ENCODE results near the gene RREB1. TPM values are rescaled to one million over a fixed set of nuclear protein-coding genes. Genes with fewer than 3 reads are reported as not detected.

The RREB1 gene
- total RNA-seq, 4 donors from 2014 or later = 56.2 to 102 (median 62.6) TPM

DNA sequence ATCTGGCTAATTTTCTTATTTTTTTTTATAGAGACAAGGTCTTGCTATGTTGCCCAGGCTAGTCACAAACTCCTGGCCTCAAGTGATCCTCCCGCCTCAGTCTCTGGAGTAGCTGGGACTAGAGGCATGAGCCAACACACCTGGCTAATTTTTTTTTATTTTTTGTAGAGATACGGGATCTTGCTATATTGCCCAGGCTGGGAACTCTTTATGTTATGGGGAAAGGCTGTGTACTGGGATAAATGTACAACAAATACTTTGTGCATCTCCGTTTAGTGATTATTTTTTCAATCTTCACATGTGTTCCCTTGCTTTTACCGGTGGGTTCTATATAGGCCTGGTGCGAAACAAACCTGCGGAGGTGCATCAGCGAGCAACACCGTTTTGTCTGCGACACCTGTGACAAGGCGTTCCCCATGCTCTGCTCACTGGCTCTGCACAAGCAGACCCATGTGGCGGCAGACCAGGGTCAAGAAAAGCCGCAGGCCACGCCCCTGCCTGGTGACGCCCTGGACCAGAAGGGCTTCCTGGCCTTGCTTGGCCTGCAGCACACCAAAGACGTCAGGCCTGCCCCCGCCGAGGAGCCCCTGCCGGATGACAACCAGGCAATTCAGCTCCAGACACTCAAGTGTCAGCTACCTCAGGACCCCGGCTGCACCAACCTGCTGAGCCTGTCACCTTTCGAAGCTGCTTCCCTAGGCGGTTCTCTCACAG lies 121.1 kb downstream of the RREB1 start:
- TF ChIP-seq, protein P1, sequence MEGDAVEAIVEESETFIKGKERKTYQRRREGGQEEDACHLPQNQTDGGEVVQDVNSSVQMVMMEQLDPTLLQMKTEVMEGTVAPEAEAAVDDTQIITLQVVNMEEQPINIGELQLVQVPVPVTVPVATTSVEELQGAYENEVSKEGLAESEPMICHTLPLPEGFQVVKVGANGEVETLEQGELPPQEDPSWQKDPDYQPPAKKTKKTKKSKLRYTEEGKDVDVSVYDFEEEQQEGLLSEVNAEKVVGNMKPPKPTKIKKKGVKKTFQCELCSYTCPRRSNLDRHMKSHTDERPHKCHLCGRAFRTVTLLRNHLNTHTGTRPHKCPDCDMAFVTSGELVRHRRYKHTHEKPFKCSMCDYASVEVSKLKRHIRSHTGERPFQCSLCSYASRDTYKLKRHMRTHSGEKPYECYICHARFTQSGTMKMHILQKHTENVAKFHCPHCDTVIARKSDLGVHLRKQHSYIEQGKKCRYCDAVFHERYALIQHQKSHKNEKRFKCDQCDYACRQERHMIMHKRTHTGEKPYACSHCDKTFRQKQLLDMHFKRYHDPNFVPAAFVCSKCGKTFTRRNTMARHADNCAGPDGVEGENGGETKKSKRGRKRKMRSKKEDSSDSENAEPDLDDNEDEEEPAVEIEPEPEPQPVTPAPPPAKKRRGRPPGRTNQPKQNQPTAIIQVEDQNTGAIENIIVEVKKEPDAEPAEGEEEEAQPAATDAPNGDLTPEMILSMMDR (IDR thresholded peaks at IDR 0.05) = no peak
- no peak for TF ChIP-seq POLR2AphosphoS5 (IDR thresholded peaks at IDR 0.05)
- TF ChIP-seq EP300 (IDR thresholded peaks at IDR 0.05) = no peak
- TF ChIP-seq POLR2A (IDR thresholded peaks at IDR 0.05) = no peak
- H3K36me3 ChIP-seq = peaks cover 84% of the 10 kb centered on the region
- H3K27me3 ChIP-seq = no peaks in the 10 kb centered on the region
- H3K4me1 ChIP-seq = no peaks in the 10 kb centered on the region
- H3K9me3 ChIP-seq = no peaks in the 10 kb centered on the region
- WGBS = 92% methylated on average over 12 of the region's 21 CpGs
- H3K4me3 ChIP-seq = no peak overlapping the region
- no peak for DNase-seq (ENCODE audit: low spot score in 2 of 2)
- H3K27ac ChIP-seq = no peak overlapping the region

- TF ChIP-seq EP300 (IDR thresholded peaks at IDR 0.05) (no peak), POLR2A (IDR thresholded peaks at IDR 0.05) (no peak), POLR2AphosphoS5 (IDR thresholded peaks at IDR 0.05) (no peak)
- TF ChIP-seq, protein P1 (IDR thresholded peaks at IDR 0.05) = no peak
- peak in 1 of 2 donors; percentile 55 for DNase-seq (ENCODE audit: low spot score in 2 of 2)
- no peaks in the 10 kb centered on the region for H3K27me3 ChIP-seq
- no peak overlapping the region for H3K4me3 ChIP-seq
- H3K27ac ChIP-seq = no peak overlapping the region
- H3K4me1 ChIP-seq = no peaks in the 10 kb centered on the region
- H3K9me3 ChIP-seq = no peaks in the 10 kb centered on the region
- peaks cover 83% of the 10 kb centered on the region for H3K36me3 ChIP-seq
- WGBS = 96% methylated on average over 41 of the region's 62 CpGs
Measured at GRCh38 chr6:7229376-7230326, 121.9 kb downstream of the RREB1 start.

- 97% methylated on average over 5 of the region's 39 CpGs for WGBS
- TF ChIP-seq POLR2A (IDR thresholded peaks at IDR 0.05) = no peak
- TF ChIP-seq EP300 (IDR thresholded peaks at IDR 0.05) = no peak
- TF ChIP-seq POLR2AphosphoS5 (IDR thresholded peaks at IDR 0.05) = no peak
- TF ChIP-seq, protein P1 (IDR thresholded peaks at IDR 0.05) = no peak
- H3K36me3 ChIP-seq = peaks cover 77% of the 10 kb centered on the region
Measured at GRCh38 chr6:7230327-7230691, 122.5 kb downstream of the RREB1 start.

GRCh38 chr6:7230956-7231713 lies 123.4 kb downstream of the RREB1 start:
- no peak overlapping the region for H3K4me3 ChIP-seq
- H3K27ac ChIP-seq = no peak overlapping the region
- WGBS = 97% methylated on average over 16 of the region's 37 CpGs
- H3K27me3 ChIP-seq = no peaks in the 10 kb centered on the region
- peaks cover 68% of the 10 kb centered on the region for H3K36me3 ChIP-seq
- DNase-seq (ENCODE audit: low spot score in 2 of 2) = peak in 1 of 2 donors; percentile 57
- peaks cover 12% of the 10 kb centered on the region for H3K4me1 ChIP-seq
- no peak for TF ChIP-seq EP300 (IDR thresholded peaks at IDR 0.05)
- H3K9me3 ChIP-seq = no peaks in the 10 kb centered on the region

More at GRCh38 chr6:7230327-7230691, 122.5 kb downstream of the RREB1 start:
- H3K4me1 ChIP-seq = peaks cover 4% of the 10 kb centered on the region
- H3K27me3 ChIP-seq = no peaks in the 10 kb centered on the region
- DNase-seq (ENCODE audit: low spot score in 2 of 2) = no peak
- H3K4me3 ChIP-seq = no peak overlapping the region
- no peaks in the 10 kb centered on the region for H3K9me3 ChIP-seq
- H3K27ac ChIP-seq = no peak overlapping the region

DNA sequence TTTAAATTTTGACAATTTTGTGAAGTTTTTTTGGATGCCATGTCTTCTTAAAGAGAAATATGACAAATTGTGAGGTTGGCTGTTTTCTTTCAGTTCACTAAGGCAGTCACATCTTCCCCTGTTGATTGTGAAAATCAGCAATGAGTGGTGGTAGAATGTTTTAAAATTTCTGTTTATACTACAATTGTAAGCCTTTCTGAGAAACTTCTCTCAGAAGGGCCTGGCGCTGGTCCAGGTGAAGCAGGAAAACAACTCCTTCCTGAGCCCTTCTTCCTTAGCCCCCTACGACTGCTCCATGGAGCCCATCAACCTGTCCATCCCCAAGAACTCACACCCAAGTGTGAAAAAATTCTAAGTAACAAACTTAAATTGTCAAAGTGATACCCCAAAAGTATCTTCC lies 124.6 kb downstream of the RREB1 start:
- H3K27me3 ChIP-seq = no peaks in the 10 kb centered on the region
- DNase-seq (ENCODE audit: low spot score in 2 of 2) = peak in 1 of 2 donors; percentile 32
- no peak for TF ChIP-seq POLR2A (IDR thresholded peaks at IDR 0.05)
- TF ChIP-seq POLR2AphosphoS5 (IDR thresholded peaks at IDR 0.05) = no peak
- TF ChIP-seq, protein P1 (IDR thresholded peaks at IDR 0.05) = no peak
- no peak for TF ChIP-seq EP300 (IDR thresholded peaks at IDR 0.05)
- peaks cover 18% of the 10 kb centered on the region for H3K4me1 ChIP-seq
- H3K27ac ChIP-seq = no peak overlapping the region
- WGBS = 85% methylated on average over 2 of the region's 2 CpGs
- peaks cover 56% of the 10 kb centered on the region for H3K36me3 ChIP-seq
- no peaks in the 10 kb centered on the region for H3K9me3 ChIP-seq
- H3K4me3 ChIP-seq = no peak overlapping the region

Measured in suprapubic skin (tissue), 4 donors.